Measurements from ENCODE around the gene ASB13.

- no peak for TF ChIP-seq POLR2AphosphoS5 (IDR thresholded peaks at IDR 0.05; ENCODE audit: low read depth, low read length)
- no peak for TF ChIP-seq POLR2A (IDR thresholded peaks at IDR 0.05; ENCODE audit: low read depth, low read length)
- no peak for TF ChIP-seq POU2F2 (IDR thresholded peaks at IDR 0.05; ENCODE audit: low read depth, low read length)
- no peak for TF ChIP-seq TAF1 (IDR thresholded peaks at IDR 0.05; ENCODE audit: low read depth, low read length)
- TF ChIP-seq SPI1 (IDR thresholded peaks at IDR 0.05; ENCODE audit: low read depth, low read length): no peak
- TF ChIP-seq PAX5 (IDR thresholded peaks at IDR 0.05; ENCODE audit: insufficient read depth, low read length, severe bottlenecking): no peak
These were observed 11.3 kb downstream of the ASB13 start for GRCh38 chr10:5655121-5655520.

Data from GM12891 (cell line).